Psoas muscle (tissue), 8 donors: ENCODE results near the gene ADAMTS13. TPM values are rescaled to one million over a fixed set of nuclear protein-coding genes. Genes with fewer than 3 reads are reported as not detected.

ENCODE experiments used
- ATAC-seq, 4 donors: fragments of 200-7000 bp; cut with Tn5 transposase; one replicate each; pipeline ENCODE4 v1.9.1; 2020; ENCODE audit warnings: moderate library complexity in 3 of 4, mild to moderate bottlenecking in 2 of 4
- DNase-seq, 2 donors: peaks; one replicate each; pipeline ENCODE4 v3.0.0-alpha.2; 2020
- H3K27ac ChIP-seq: fragments of 200-600 bp; one replicate; pipeline ENCODE4 v1.8.0; 2022
- H3K27me3 ChIP-seq, 3 donors: fragments of 200-600 bp in 1 of 3; one replicate each; pipeline versions ENCODE4 v1.6.1 to v1.8.0; 2013 to 2022; ENCODE audit warnings: low read length in 2 of 3, mild to moderate bottlenecking in 2 of 3, moderate library complexity in 1 of 3; ENCODE audit not compliant: insufficient read depth in 3 of 3
- H3K36me3 ChIP-seq, 2 donors: fragments of 200-600 bp in 1 of 2; one replicate each; pipeline versions ENCODE4 v1.6.1 to v1.8.0; 2013 to 2022; ENCODE audit warnings: low read depth in 1 of 2, mild to moderate bottlenecking in 1 of 2, moderate library complexity in 1 of 2; ENCODE audit not compliant: insufficient read depth in 1 of 2
- H3K4me1 ChIP-seq: fragments of 200-600 bp; one replicate; pipeline ENCODE4 v1.8.0; 2022
- H3K4me3 ChIP-seq: fragments of 200-600 bp; one replicate; pipeline ENCODE4 v1.8.0; 2022; ENCODE audit warnings: mild to moderate bottlenecking
- H3K9me3 ChIP-seq: fragments of 200-600 bp; one replicate; pipeline ENCODE4 v1.8.0; 2022
- WGBS, 3 donors: extraction: QIAGEN DNeasy Blood & Tissue Kit; methylation state at CpG; one replicate each; pipeline versions ENCODE4 v1.1.6 to v1.1.7; 2013; 5-methylcytosine and 5-hydroxymethylcytosine counted together
- intact Hi-C, 2 donors: fragments of 100-400 bp; cut with DNase I; formaldehyde crosslinking; loops; one replicate each; pipeline versions ENCODE4 v1.11.0 to v1.14.2; 2022
- polyA plus RNA-seq, 3 donors: library from polyadenylated mRNA; stranded (reverse); fragments of 200-250 nt; gene quantifications; one replicate each; pipeline ENCODE4 v1.2.3, GENCODE V29; 2013
- total RNA-seq, 4 donors: library from RNA; stranded (reverse); fragmentation: NEBNext Ultra II Directional in 2 of 4; extraction: Animal tissue kit (Norgen Biotek cat#: 25700) in 2 of 4; gene quantifications; one replicate each; pipeline versions ENCODE4 v1.2.1 to v1.2.4, GENCODE V29; 2021 to 2023
- TF ChIP-seq, protein P1 (sequence below): fragments of 200-600 bp; IDR thresholded peaks from one replicate; pipeline ENCODE4 v1.8.0; 2022; ENCODE audit warnings: antibody characterized with exemption
- donor health status: healthy with polysubstance abuse.
- donor health status: DM: no; HTN: no; CAD: no; lungs with moderate emphysema.
- donor health status: Bipolar disorder and iron deficiency.
- donor health status: healthy.
- donor health status: DM: yes; HTN: yes; CAD: no.
- donor health status: DM: no; HTN: no; CAD: no.
- donor health status: DM: no; HTN: no; CAD: no.
- donor health status: DM: yes; HTN: yes; CAD: no.

ADAMTS13 gene
- total and polyA plus RNA-seq, 7 donors = 0.73 to 6.7 (median 2.5) TPM

DNA sequence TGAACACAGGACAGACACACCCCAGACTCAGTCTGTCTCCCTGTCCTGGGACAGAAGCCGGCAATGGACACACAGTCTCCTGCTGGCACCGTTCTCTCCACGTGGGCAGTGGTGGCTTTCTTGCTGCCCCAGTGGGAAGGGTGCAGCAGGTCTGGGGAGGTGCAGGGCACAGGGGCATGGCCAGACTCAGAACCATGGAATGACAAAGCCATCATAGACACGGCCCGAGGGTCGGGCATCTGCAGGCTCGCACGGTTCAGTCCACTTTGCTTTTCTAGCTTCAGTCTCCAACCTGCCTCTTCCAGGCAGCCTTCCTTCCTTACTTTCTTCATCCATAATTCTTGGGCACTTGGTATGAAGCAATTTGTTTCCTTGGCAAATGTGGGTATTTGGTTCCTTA is 85.9 kb downstream of the ADAMTS13 start:
- Histone ChIP-seq H3K27me3 (peaks cover 0 to 44% (median 7%) of the 10 kb centered on the region in 3 donors), H3K4me1 (no peaks in the 10 kb centered on the region), H3K36me3 (no peaks in the 10 kb centered on the region), H3K27ac (no peak overlapping the region), H3K9me3 (no peaks in the 10 kb centered on the region), H3K4me3 (no peak overlapping the region)
- WGBS, 3 donors = 83 to 94% (median 93%) methylated on average over 8 of the region's 8 CpGs
- DNase-seq = peak in 1 of 2 donors; percentile 6
- ATAC-seq = no peak
- TF ChIP-seq, protein P1, sequence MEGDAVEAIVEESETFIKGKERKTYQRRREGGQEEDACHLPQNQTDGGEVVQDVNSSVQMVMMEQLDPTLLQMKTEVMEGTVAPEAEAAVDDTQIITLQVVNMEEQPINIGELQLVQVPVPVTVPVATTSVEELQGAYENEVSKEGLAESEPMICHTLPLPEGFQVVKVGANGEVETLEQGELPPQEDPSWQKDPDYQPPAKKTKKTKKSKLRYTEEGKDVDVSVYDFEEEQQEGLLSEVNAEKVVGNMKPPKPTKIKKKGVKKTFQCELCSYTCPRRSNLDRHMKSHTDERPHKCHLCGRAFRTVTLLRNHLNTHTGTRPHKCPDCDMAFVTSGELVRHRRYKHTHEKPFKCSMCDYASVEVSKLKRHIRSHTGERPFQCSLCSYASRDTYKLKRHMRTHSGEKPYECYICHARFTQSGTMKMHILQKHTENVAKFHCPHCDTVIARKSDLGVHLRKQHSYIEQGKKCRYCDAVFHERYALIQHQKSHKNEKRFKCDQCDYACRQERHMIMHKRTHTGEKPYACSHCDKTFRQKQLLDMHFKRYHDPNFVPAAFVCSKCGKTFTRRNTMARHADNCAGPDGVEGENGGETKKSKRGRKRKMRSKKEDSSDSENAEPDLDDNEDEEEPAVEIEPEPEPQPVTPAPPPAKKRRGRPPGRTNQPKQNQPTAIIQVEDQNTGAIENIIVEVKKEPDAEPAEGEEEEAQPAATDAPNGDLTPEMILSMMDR = no peak
- intact Hi-C loops = no loop called here

Other genes starting within 250 kb of the ADAMTS13 start
- not detected for gene OBP2B, start 213.1 kb upstream of the ADAMTS13 start, total RNA-seq
- gene OBP2B, start 213.1 kb upstream of the ADAMTS13 start, polyA plus RNA-seq = not detected
- gene ABO, start 147.2 kb upstream of the ADAMTS13 start, total RNA-seq = under 1 TPM; 0.37 to 0.86 (median 0.72) TPM
- gene ABO, start 147.2 kb upstream of the ADAMTS13 start, polyA plus RNA-seq = under 1 TPM; 0.03 to 0.51 (median 0.14) TPM
- gene SURF6, start 86.2 kb upstream of the ADAMTS13 start, total RNA-seq = 10 to 100 TPM; 11.4 to 27.3 (median 16.0) TPM
- 10 to 100 TPM; 27.7 to 43.0 (median 36.3) TPM for gene SURF6, start 86.2 kb upstream of the ADAMTS13 start, polyA plus RNA-seq
- gene MED22, start 74.2 kb upstream of the ADAMTS13 start, total RNA-seq = 10 to 100 TPM in 2 of 4 donors, 1 to 10 TPM in 2; 7.5 to 14.4 (median 10.6) TPM
- gene MED22, start 74.2 kb upstream of the ADAMTS13 start, polyA plus RNA-seq = 10 to 100 TPM; 14.5 to 43.5 (median 23.4) TPM
- 1,000 to 10,000 TPM; 1,013 to 1,526 (median 1,062) TPM for gene RPL7A, start 74.1 kb upstream of the ADAMTS13 start, total RNA-seq
- 1,000 to 10,000 TPM; 1,923 to 3,403 (median 2,177) TPM for gene RPL7A, start 74.1 kb upstream of the ADAMTS13 start, polyA plus RNA-seq
- 10 to 100 TPM; 27.7 to 54.9 (median 45.5) TPM for gene SURF1, start 65.9 kb upstream of the ADAMTS13 start, total RNA-seq
- 100 to 1,000 TPM in 1 of 3 donors, 10 to 100 TPM in 2; 63.1 to 127 (median 77.0) TPM for gene SURF1, start 65.9 kb upstream of the ADAMTS13 start, polyA plus RNA-seq
- 10 to 100 TPM; 10.9 to 13.8 (median 13.3) TPM for gene SURF2, start 65.8 kb upstream of the ADAMTS13 start, total RNA-seq
- 10 to 100 TPM; 19.7 to 50.6 (median 38.7) TPM for gene SURF2, start 65.8 kb upstream of the ADAMTS13 start, polyA plus RNA-seq
- gene SURF4, start 46.3 kb upstream of the ADAMTS13 start, total RNA-seq = 10 to 100 TPM; 45.6 to 69.4 (median 66.8) TPM
- 100 to 1,000 TPM in 1 of 3 donors, 10 to 100 TPM in 2; 47.9 to 120 (median 88.0) TPM for gene SURF4, start 46.3 kb upstream of the ADAMTS13 start, polyA plus RNA-seq
- under 1 TPM; 0.28 to 0.69 (median 0.46) TPM for gene STKLD1, start 46.0 kb upstream of the ADAMTS13 start, total RNA-seq
- under 1 TPM; 0.07 to 0.69 (median 0.46) TPM for gene STKLD1, start 46.0 kb upstream of the ADAMTS13 start, polyA plus RNA-seq
- gene REXO4, start 4.4 kb upstream of the ADAMTS13 start, total RNA-seq = 10 to 100 TPM; 23.8 to 31.2 (median 28.6) TPM
- 10 to 100 TPM; 31.7 to 75.2 (median 54.9) TPM for gene REXO4, start 4.4 kb upstream of the ADAMTS13 start, polyA plus RNA-seq
- 1 to 10 TPM; 2.8 to 9.4 (median 7.2) TPM for gene CACFD1, start 37.6 kb downstream of the ADAMTS13 start, total RNA-seq
- 1 to 10 TPM; 4.4 to 7.4 (median 5.6) TPM for gene CACFD1, start 37.6 kb downstream of the ADAMTS13 start, polyA plus RNA-seq
- gene SLC2A6, start 56.7 kb downstream of the ADAMTS13 start, total RNA-seq = 1 to 10 TPM; 1.2 to 2.7 (median 1.7) TPM
- 1 to 10 TPM; 1.3 to 2.2 (median 1.8) TPM for gene SLC2A6, start 56.7 kb downstream of the ADAMTS13 start, polyA plus RNA-seq
- 1 to 10 TPM in 1 of 4 donors, under 1 TPM in 1, not detected in 2; 0.44 to 4.5 TPM for gene MYMK, start 102.6 kb downstream of the ADAMTS13 start, total RNA-seq
- gene MYMK, start 102.6 kb downstream of the ADAMTS13 start, polyA plus RNA-seq = under 1 TPM in 2 of 3 donors, not detected in 1; 0.05 to 0.60 TPM
- gene ADAMTSL2, start 112.3 kb downstream of the ADAMTS13 start, total RNA-seq = 1 to 10 TPM in 2 of 4 donors, under 1 TPM in 2; 0.34 to 5.4 (median 2.4) TPM
- under 1 TPM; 0.21 to 0.75 (median 0.29) TPM for gene ADAMTSL2, start 112.3 kb downstream of the ADAMTS13 start, polyA plus RNA-seq
- not detected for gene FAM163B, start 187.0 kb downstream of the ADAMTS13 start, total RNA-seq
- not detected for gene FAM163B, start 187.0 kb downstream of the ADAMTS13 start, polyA plus RNA-seq
- gene DBH, start 214.0 kb downstream of the ADAMTS13 start, total RNA-seq = under 1 TPM in 2 of 4 donors, not detected in 2; 0.06 to 0.30 TPM
- under 1 TPM in 2 of 3 donors, not detected in 1; 0.01 to 0.04 TPM for gene DBH, start 214.0 kb downstream of the ADAMTS13 start, polyA plus RNA-seq